ENCODE results near the gene TOB2.
"Not testable (repeated sequence)": the region's sequence is repeated elsewhere in the genome, so short reads cannot be mapped to it uniquely, and the experiment has no call there.

TOB2 gene

GRCh38 chr22:41429232-41429950 is 17.2 kb downstream of the TOB2 start:
- no peak for DNase-seq (ENCODE audit: low read depth)

- DNase-seq (ENCODE audit: low read depth), result no peak
Measured at GRCh38 chr22:41425660-41426365, 20.8 kb downstream of the TOB2 start.

- DNase-seq (ENCODE audit: low read depth), result no peak
Measured at GRCh38 chr22:41418717-41419116, 27.9 kb downstream of the TOB2 start.

GRCh38 chr22:41417622-41418390 is 28.8 kb downstream of the TOB2 start:
- DNase-seq (ENCODE audit: low read depth), result no peak

GRCh38 chr22:41415554-41415953 is 31.0 kb downstream of the TOB2 start:
- no peak for DNase-seq (ENCODE audit: low read depth)

- peak; percentile 44 for DNase-seq (ENCODE audit: low read depth)
Measured at GRCh38 chr22:41411021-41411851, 35.4 kb downstream of the TOB2 start.

GRCh38 chr22:41410311-41410751 is 36.3 kb downstream of the TOB2 start:
- no peak for DNase-seq (ENCODE audit: low read depth)

GRCh38 chr22:41408665-41409064 is 37.9 kb downstream of the TOB2 start:
- DNase-seq (ENCODE audit: low read depth), result no peak

GRCh38 chr22:41407433-41407832 is 39.2 kb downstream of the TOB2 start:
- no peak for DNase-seq (ENCODE audit: low read depth)

- no peak for DNase-seq (ENCODE audit: low read depth)
Measured at GRCh38 chr22:41406410-41406809, 40.2 kb downstream of the TOB2 start.

GRCh38 chr22:41405588-41405987 is 41.0 kb downstream of the TOB2 start:
- no peak for DNase-seq (ENCODE audit: low read depth)

- peak; percentile 94 for DNase-seq (ENCODE audit: low read depth)
Measured at GRCh38 chr22:41403532-41404318, 42.9 kb downstream of the TOB2 start.

- not testable (repeated sequence) for DNase-seq (ENCODE audit: low read depth)
Measured at GRCh38 chr22:41402851-41403250, 43.8 kb downstream of the TOB2 start.

- peak; percentile 61 for DNase-seq (ENCODE audit: low read depth)
Measured at GRCh38 chr22:41401781-41402648, 44.6 kb downstream of the TOB2 start.

GRCh38 chr22:41398921-41399320 is 47.7 kb downstream of the TOB2 start:
- DNase-seq (ENCODE audit: low read depth), result no peak

GRCh38 chr22:41397143-41397811 is 49.3 kb downstream of the TOB2 start:
- DNase-seq (ENCODE audit: low read depth), result no peak

- no peak for DNase-seq (ENCODE audit: low read depth)
Measured at GRCh38 chr22:41395531-41396240, 50.9 kb downstream of the TOB2 start.

GRCh38 chr22:41394012-41394356 is 52.6 kb downstream of the TOB2 start:
- DNase-seq (ENCODE audit: low read depth), result no peak

GRCh38 chr22:41387341-41387740 is 59.3 kb downstream of the TOB2 start:
- DNase-seq (ENCODE audit: low read depth), result no peak
